SU-DHL-6 (cell line): ENCODE results near the gene SPC25.
"Not testable (repeated sequence)": the region's sequence is repeated elsewhere in the genome, so short reads cannot be mapped to it uniquely, and the experiment has no call there.

Source experiments
- H2AFZ ChIP-seq: fragments of 200-600 bp; sonication (generic); 2 replicates; pipeline ENCODE4 v1.6.1; 2014; ENCODE audit warnings: low read depth, mild to moderate bottlenecking, moderate library complexity, mixed read lengths, antibody characterized with exemption, low read length; ENCODE audit not compliant: severe bottlenecking
- H3F3A ChIP-seq: fragments of 200-600 bp; shearing (Covaris generic); 2 replicates; pipeline ENCODE4 v1.6.0; 2016; ENCODE audit warnings: antibody characterized with exemption, mild to moderate bottlenecking; ENCODE audit not compliant: insufficient read depth
- H3K27ac ChIP-seq: fragments of 200-600 bp; sonication (generic); 2 replicates; pipeline ENCODE4 v1.5.1; 2016; ENCODE audit warnings: low read depth, mild to moderate bottlenecking, low read length, moderate library complexity, mixed read lengths
- H3K27me3 ChIP-seq: fragments of 200-600 bp; sonication (generic), shearing (Covaris generic); 2 replicates; pipeline ENCODE4 v1.6.0; 2014; ENCODE audit warnings: mild to moderate bottlenecking, low read length
- H3K36me3 ChIP-seq: fragments of 200-600 bp; sonication (generic); 2 replicates; pipeline ENCODE4 v1.6.1; 2014; ENCODE audit warnings: mild to moderate bottlenecking, low read length, mixed read lengths
- H3K4me2 ChIP-seq: fragments of 300-600, 200-600 bp; shearing (Covaris generic), sonication (generic); 2 replicates; pipeline ENCODE4 v1.6.0; 2014; ENCODE audit warnings: low read length, low read depth, mild to moderate bottlenecking; ENCODE audit not compliant: poor library complexity, severe bottlenecking
- H3K4me3 ChIP-seq: fragments of 200-600 bp; sonication (generic); 2 replicates; pipeline ENCODE4 v1.5.1; 2014; ENCODE audit warnings: antibody characterized with exemption, low read length, mild to moderate bottlenecking, mixed read lengths; ENCODE audit not compliant: insufficient read depth, poor library complexity, severe bottlenecking
- H3K79me2 ChIP-seq: fragments of 200-600 bp; sonication (generic); 2 replicates; pipeline ENCODE4 v1.6.1; 2014; ENCODE audit warnings: mild to moderate bottlenecking, low read length, moderate library complexity; ENCODE audit not compliant: insufficient read depth
- H3K9ac ChIP-seq: fragments of 200-600 bp; sonication (generic); 2 replicates; pipeline ENCODE4 v1.7.0; 2014; ENCODE audit warnings: mild to moderate bottlenecking, low read length
- H3K9me2 ChIP-seq: fragments of 200-600 bp; sonication (generic); replicated peaks from 2 replicates; pipeline ENCODE4 v1.6.1; 2014; ENCODE audit warnings: low read length; ENCODE audit not compliant: insufficient read depth
- H3K9me3 ChIP-seq: fragments of 200-600 bp; sonication (generic); 2 replicates; pipeline ENCODE4 v1.6.1; 2014; ENCODE audit warnings: low read length, mixed read lengths; ENCODE audit not compliant: insufficient read depth
- H4K20me1 ChIP-seq: fragments of 200-600 bp; sonication (generic); 2 replicates; pipeline ENCODE4 v1.6.1; 2014; ENCODE audit warnings: low read depth, mild to moderate bottlenecking, antibody characterized with exemption, low read length, moderate library complexity, mixed read lengths
- EZH2phosphoT487 ChIP-seq: fragments of 200-600 bp; sonication (generic), shearing (Covaris generic); conservative IDR thresholded peaks from 2 replicates; pipeline ENCODE4 v1.6.1; 2018; ENCODE audit warnings: mild to moderate bottlenecking, antibody characterized with exemption, low read length, moderate library complexity, mixed read lengths
- TF ChIP-seq, protein P1 (sequence below): fragments of 200-600 bp; sonication (generic); IDR thresholded peaks from one replicate; pipeline ENCODE4 v1.5.1; 2017; ENCODE audit warnings: antibody characterized with exemption, mild to moderate bottlenecking, low read length, moderate library complexity; ENCODE audit not compliant: insufficient read depth, poor library complexity, severe bottlenecking

Gene SPC25

DNA sequence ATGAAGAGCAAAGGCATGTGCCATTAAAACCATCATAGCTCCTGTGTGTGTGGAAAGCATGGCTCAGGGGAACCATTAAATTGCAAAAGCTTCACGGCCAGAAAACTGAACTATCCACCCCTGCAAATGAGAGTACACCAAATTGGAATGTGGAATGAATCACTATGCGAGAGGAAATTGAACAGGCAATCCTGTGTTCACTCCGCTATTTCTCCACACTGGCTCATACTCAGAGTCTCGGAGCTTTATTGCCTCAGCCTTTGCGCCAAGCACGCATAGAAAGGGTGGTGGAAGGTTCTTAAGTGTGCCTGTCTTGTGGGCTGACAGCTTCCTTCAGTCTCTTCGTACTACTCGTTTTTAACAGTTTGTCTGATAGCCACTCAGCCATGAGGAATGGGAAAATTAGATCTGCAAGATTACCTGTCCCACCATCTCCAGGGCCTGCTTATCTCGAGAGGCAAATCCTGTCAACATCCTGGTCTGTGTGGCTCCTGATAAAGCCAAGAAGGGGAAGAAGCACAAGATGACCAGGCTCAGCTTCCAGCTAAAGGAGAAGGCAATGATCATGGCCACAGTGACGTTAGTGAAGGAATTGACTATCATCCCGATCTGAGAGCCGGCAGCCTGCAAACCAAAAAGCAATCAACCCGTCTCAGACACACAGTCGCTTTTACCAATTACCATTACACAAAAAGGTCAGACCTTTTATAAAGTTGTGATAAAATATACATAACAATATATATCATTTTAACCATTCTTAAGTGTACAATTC is 45.8 kb upstream of the SPC25 start:
- Histone ChIP-seq H3K36me3 (no peaks in the 10 kb centered on the region), H2AFZ (no peak overlapping the region), H3K27me3 (no peaks in the 10 kb centered on the region), H3K9me2 (no peaks in the 10 kb centered on the region), H3K79me2 (no peaks in the 10 kb centered on the region), H3K9me3 (no peaks in the 10 kb centered on the region), H3K27ac (no peak overlapping the region), H4K20me1 (no peaks in the 10 kb centered on the region), H3K9ac (no peak overlapping the region), H3K4me3 (no peak overlapping the region), H3F3A (no peaks in the 10 kb centered on the region), H3K4me2 (no peak overlapping the region)
- TF ChIP-seq EZH2phosphoT487: no peak
- TF ChIP-seq, protein P1, sequence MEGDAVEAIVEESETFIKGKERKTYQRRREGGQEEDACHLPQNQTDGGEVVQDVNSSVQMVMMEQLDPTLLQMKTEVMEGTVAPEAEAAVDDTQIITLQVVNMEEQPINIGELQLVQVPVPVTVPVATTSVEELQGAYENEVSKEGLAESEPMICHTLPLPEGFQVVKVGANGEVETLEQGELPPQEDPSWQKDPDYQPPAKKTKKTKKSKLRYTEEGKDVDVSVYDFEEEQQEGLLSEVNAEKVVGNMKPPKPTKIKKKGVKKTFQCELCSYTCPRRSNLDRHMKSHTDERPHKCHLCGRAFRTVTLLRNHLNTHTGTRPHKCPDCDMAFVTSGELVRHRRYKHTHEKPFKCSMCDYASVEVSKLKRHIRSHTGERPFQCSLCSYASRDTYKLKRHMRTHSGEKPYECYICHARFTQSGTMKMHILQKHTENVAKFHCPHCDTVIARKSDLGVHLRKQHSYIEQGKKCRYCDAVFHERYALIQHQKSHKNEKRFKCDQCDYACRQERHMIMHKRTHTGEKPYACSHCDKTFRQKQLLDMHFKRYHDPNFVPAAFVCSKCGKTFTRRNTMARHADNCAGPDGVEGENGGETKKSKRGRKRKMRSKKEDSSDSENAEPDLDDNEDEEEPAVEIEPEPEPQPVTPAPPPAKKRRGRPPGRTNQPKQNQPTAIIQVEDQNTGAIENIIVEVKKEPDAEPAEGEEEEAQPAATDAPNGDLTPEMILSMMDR: no peak

DNA sequence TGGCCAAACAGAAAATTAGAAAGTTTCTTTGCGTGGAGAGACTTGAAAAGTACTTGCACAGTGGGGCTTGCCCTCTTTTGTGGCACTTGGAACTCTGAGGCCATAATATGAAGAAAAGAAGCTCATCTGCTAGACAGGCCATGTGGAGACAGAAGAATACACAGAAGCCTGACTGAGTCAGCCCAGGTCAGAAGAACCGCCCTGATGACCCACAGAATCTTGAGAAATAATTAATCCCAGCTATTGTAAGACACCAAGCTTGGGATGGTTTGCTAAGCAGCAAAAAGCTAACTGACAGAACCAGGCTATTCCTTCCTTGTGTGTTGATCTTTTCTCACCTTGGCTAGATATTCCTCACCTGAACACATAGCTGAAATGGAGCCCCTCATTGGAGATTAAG is 44.6 kb upstream of the SPC25 start:
- Histone ChIP-seq H3F3A (no peaks in the 10 kb centered on the region), H3K27ac (no peak overlapping the region), H3K4me3 (no peak overlapping the region), H3K9me3 (no peaks in the 10 kb centered on the region), H3K27me3 (no peaks in the 10 kb centered on the region), H3K79me2 (no peaks in the 10 kb centered on the region), H4K20me1 (no peaks in the 10 kb centered on the region), H3K9ac (no peak overlapping the region), H3K4me2 (no peak overlapping the region), H2AFZ (no peak overlapping the region), H3K36me3 (no peaks in the 10 kb centered on the region), H3K9me2 (no peaks in the 10 kb centered on the region)
- no peak for TF ChIP-seq EZH2phosphoT487
- TF ChIP-seq, protein P1: no peak

DNA sequence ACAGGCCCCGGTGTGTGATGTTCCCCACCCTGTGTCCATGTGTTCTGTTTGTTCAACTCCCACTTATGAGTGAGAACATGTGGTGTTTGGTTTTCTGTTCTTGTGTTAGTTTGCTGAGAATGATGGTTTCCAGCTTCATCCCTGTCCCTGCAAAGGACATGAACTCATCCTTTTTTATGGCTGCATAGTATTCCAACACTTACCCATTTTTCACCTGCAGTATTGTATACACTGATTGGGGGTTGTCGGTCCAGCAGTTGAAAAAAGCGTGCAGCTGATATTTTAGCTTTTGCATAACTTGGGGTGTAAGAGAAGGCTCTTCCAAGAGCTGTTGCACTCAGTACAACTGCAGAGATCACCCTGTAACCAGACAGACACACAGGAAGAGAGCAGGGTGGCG is 41.9 kb upstream of the SPC25 start:
- not testable (repeated sequence) for H4K20me1 ChIP-seq, H3K9ac ChIP-seq, H3K27ac ChIP-seq, H3K4me3 ChIP-seq, H3K9me2 ChIP-seq, H3K4me2 ChIP-seq, H2AFZ ChIP-seq, H3K9me3 ChIP-seq, H3F3A ChIP-seq, H3K79me2 ChIP-seq, H3K36me3 ChIP-seq, H3K27me3 ChIP-seq

DNA sequence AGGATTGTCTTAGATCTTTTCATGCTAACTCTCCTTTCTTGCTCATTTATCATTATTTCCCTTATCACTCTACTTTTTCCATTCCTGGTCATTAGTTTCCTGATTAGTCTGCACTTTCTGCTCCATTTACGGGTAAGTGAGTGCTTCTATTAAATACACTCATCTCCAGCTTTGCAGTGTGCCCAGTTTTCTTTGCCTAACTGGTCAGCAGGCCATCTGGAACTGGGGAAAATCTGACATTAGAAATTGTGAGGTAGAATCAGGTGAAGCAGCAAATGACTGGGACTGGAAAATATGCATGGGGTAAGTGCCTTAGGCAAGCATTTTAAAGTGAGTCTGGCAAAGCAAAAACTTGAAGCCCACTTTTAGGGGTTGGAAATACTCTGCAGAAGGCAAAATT is 40.0 kb upstream of the SPC25 start:
- H3K79me2 ChIP-seq: no peaks in the 10 kb centered on the region
- no peak overlapping the region for H2AFZ ChIP-seq
- no peak overlapping the region for H3K4me2 ChIP-seq
- no peaks in the 10 kb centered on the region for H3F3A ChIP-seq
- no peaks in the 10 kb centered on the region for H3K9me2 ChIP-seq
- TF ChIP-seq, protein P1: no peak
- no peaks in the 10 kb centered on the region for H3K36me3 ChIP-seq
- H3K27me3 ChIP-seq: no peaks in the 10 kb centered on the region
- H3K9me3 ChIP-seq: no peaks in the 10 kb centered on the region
- no peak overlapping the region for H3K27ac ChIP-seq
- H4K20me1 ChIP-seq: no peaks in the 10 kb centered on the region
- H3K9ac ChIP-seq: no peak overlapping the region
- no peak overlapping the region for H3K4me3 ChIP-seq
